Astrocyte (in vitro differentiated cells and primary cell): ENCODE data around the gene HEY2.

Experiments used
- EZH2 ChIP-seq: IDR thresholded peaks from 2 replicates; pipeline ENCODE4 v1.6.1; 2012; ENCODE audit warnings: mild to moderate bottlenecking, low read length, inconsistent platforms; ENCODE audit not compliant: insufficient read depth
- TF ChIP-seq, protein P1 (sequence below): IDR thresholded peaks from 2 replicates; pipeline ENCODE4 v1.5.1; 2011; ENCODE audit warnings: low read depth, mild to moderate bottlenecking, inconsistent platforms, low read length, moderate library complexity; ENCODE audit not compliant: insufficient read depth

DNA sequence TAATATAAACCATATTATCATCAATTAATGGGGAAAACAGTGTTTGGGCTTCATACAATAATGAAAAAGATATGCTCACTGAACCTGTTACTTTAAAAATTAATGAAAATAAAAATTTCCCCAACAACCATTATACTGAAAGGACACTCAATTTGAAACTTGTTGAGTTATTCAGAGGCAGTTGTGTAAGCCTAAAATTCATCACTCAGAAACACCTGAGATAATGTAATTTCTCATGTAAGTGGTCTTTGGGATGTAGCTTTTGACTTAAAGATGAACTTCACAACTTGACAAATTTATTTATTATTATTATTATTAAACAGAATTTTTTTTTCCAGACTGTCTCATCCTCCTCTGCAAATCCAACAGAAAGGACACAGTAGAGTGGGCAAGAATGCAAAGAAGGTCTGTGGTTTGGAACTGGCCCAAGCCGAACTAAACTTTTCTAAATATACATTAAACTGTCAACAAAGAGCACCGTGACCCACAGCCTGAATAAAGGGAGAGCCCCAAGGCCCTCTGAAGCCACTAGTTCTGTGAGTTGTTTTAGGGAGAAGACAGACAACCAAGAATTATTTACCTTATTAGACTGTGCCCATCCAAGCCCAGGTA lies 32.2 kb upstream of the HEY2 start:
- TF ChIP-seq, protein P1, sequence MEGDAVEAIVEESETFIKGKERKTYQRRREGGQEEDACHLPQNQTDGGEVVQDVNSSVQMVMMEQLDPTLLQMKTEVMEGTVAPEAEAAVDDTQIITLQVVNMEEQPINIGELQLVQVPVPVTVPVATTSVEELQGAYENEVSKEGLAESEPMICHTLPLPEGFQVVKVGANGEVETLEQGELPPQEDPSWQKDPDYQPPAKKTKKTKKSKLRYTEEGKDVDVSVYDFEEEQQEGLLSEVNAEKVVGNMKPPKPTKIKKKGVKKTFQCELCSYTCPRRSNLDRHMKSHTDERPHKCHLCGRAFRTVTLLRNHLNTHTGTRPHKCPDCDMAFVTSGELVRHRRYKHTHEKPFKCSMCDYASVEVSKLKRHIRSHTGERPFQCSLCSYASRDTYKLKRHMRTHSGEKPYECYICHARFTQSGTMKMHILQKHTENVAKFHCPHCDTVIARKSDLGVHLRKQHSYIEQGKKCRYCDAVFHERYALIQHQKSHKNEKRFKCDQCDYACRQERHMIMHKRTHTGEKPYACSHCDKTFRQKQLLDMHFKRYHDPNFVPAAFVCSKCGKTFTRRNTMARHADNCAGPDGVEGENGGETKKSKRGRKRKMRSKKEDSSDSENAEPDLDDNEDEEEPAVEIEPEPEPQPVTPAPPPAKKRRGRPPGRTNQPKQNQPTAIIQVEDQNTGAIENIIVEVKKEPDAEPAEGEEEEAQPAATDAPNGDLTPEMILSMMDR: no peak
- no peak for TF ChIP-seq EZH2
